ENCODE measurements around the gene KASH5.

- TF ChIP-seq RNF2 (IDR thresholded peaks at IDR 0.05; ENCODE audit: borderline replicate concordance, low read depth), result no peak
- no peak for TF ChIP-seq MAFK (IDR thresholded peaks at IDR 0.05; ENCODE audit: partially characterized antibody)
- no peak for TF ChIP-seq CTCF (IDR thresholded peaks at IDR 0.05)
- no peak for TF ChIP-seq CBX8 (IDR thresholded peaks at IDR 0.05)
- no peak for TF ChIP-seq RAD21 (conservative IDR thresholded peaks at IDR 0.05 in 1 of 2, IDR thresholded peaks at IDR 0.05 in 1 of 2)
- TF ChIP-seq ZNF302 (CRISPR knock-in tag; IDR thresholded peaks at IDR 0.05), result no peak
- TF ChIP-seq POLR2A (IDR thresholded peaks at IDR 0.05; ENCODE audit: low read length), result no peak
- TF ChIP-seq KDM1A (IDR thresholded peaks at IDR 0.05; ENCODE audit: low read depth), result no peak
- no peak for TF ChIP-seq REST (IDR thresholded peaks at IDR 0.05)
- TF ChIP-seq EP300 (IDR thresholded peaks at IDR 0.05), result no peak
- no peak for TF ChIP-seq E2F6 (IDR thresholded peaks at IDR 0.05; ENCODE audit: borderline replicate concordance, low read depth)
- TF ChIP-seq PBX3 (IDR thresholded peaks at IDR 0.05), result no peak
Observed at GRCh38 chr19:49361438-49362047, 26.5 kb upstream of the KASH5 start.

All from A549 (cell line).